K562 (cell line): ENCODE data around the gene SIGLEC1. TPM values are rescaled to one million over a fixed set of nuclear protein-coding genes. Genes with fewer than 3 reads are reported as not detected.

Experiments
- ATAC-seq: fragments of 200-7000 bp; cut with Tn5 transposase; 3 replicates; pipeline ENCODE4 v1.9.1; 2020; ENCODE audit warnings: moderate library complexity
- BruUV-seq: library from RNA; stranded (reverse); fragments of 400-500 nt; replicated peaks from 2 replicates; lab custom pipeline; 2021; lab: Mats Ljungman, UMichigan
- CTCF ChIA-PET: fragments of 300-600 bp; formaldehyde crosslinking; extraction: SDS; loops from one replicate; lab custom pipeline; 2021; ENCODE audit warnings: low intra/inter-chr PET ratio; lab: Yijun Ruan, JAX
- POLR2A ChIA-PET: fragments of 300-600, 350-650 bp; sonication (Branson Sonifier 250); formaldehyde crosslinking; extraction: SDS; loops from one replicate; lab custom pipeline; 2021; ENCODE audit warnings: antibody characterized with exemption, inconsistent platforms; lab: Yijun Ruan, JAX
- DNase-seq, 4 experiments: peaks; one replicate each; pipeline versions ENCODE4 v3.0.0 to v3.0.0-alpha.2; 2011 to 2018; ENCODE audit warnings: low spot score in 3 of 4, mixed read lengths in 3 of 4; ENCODE audit errors: extremely low read depth in 1 of 4
- FAIRE-seq: peaks from 2 replicates; lab custom pipeline; 2011; peaks lifted over from hg19 to GRCh38; lab: Jason Lieb, UNC
- H2AFZ ChIP-seq: 2 replicates; pipeline ENCODE4 v1.6.0; 2011; ENCODE audit warnings: low read depth, low read length, control low read depth, inconsistent platforms
- H3K27ac ChIP-seq: fragments of 200-600 bp; 3 replicates; pipeline ENCODE4 v1.8.0; 2011; ENCODE audit warnings: low read depth, mild to moderate bottlenecking, control low read depth, inconsistent platforms, low read length, moderate library complexity, mixed read lengths; ENCODE audit errors: extremely low read depth
- H3K27me3 ChIP-seq, 2 experiments: fragments of 300-600 bp in 1 of 2; 2 replicates in 1 of 2; 3 replicates in 1 of 2; pipeline versions ENCODE4 v1.6.0 to v1.8.0; 2011; ENCODE audit warnings: inconsistent platforms in 2 of 2, low read length in 2 of 2, mild to moderate bottlenecking in 1 of 2, mixed read lengths in 1 of 2, moderate library complexity in 1 of 2; ENCODE audit not compliant: control insufficient read depth in 2 of 2, insufficient read depth in 2 of 2
- H3K36me3 ChIP-seq: fragments of 300-600 bp; 3 replicates; pipeline ENCODE4 v1.8.0; 2011; ENCODE audit warnings: mild to moderate bottlenecking, low read length, inconsistent platforms; ENCODE audit not compliant: control insufficient read depth, insufficient read depth
- H3K4me1 ChIP-seq, 2 experiments: fragments of 200-600 bp in 1 of 2; replicated peaks in 1 of 2; 2 replicates in 1 of 2; 3 replicates in 1 of 2; pipeline versions ENCODE4 v1.5.1 to v1.8.0; 2011; ENCODE audit warnings: inconsistent platforms in 2 of 2, low read length in 2 of 2, mild to moderate bottlenecking in 1 of 2, mixed read lengths in 1 of 2, moderate library complexity in 1 of 2; ENCODE audit not compliant: control insufficient read depth in 2 of 2, insufficient read depth in 2 of 2
- H3K4me2 ChIP-seq: 2 replicates; pipeline ENCODE4 v1.6.1; 2011; ENCODE audit warnings: low read length, control low read depth, inconsistent platforms, mixed read lengths; ENCODE audit not compliant: insufficient read depth
- H3K4me3 ChIP-seq: fragments of 200-600 bp; sonication (generic), shearing (Covaris generic); 2 replicates; pipeline ENCODE4 v1.5.1; 2016; ENCODE audit warnings: control low read depth, inconsistent platforms
- H3K79me2 ChIP-seq: fragments of 200-600 bp; 3 replicates; pipeline ENCODE4 v1.8.0; 2011; ENCODE audit warnings: low read length, inconsistent platforms; ENCODE audit not compliant: control insufficient read depth, insufficient read depth
- H3K9ac ChIP-seq, 2 experiments: 2 replicates each; pipeline versions ENCODE4 v1.6.0 to v1.6.1; 2011; ENCODE audit warnings: low read depth in 2 of 2, low read length in 2 of 2, control low read depth in 1 of 2, inconsistent platforms in 1 of 2, mild to moderate bottlenecking in 1 of 2, mixed read lengths in 1 of 2; ENCODE audit not compliant: insufficient read depth in 1 of 2
- H3K9me1 ChIP-seq: one replicate; pipeline ENCODE4 v1.6.0; 2011; ENCODE audit warnings: inconsistent platforms, mild to moderate bottlenecking, low read length, moderate library complexity; ENCODE audit not compliant: control insufficient read depth, insufficient read depth
- H3K9me3 ChIP-seq: replicated peaks from 2 replicates; pipeline ENCODE4 v1.5.1; 2011; ENCODE audit warnings: low read depth, low read length, inconsistent platforms; ENCODE audit not compliant: control insufficient read depth, insufficient read depth
- H4K20me1 ChIP-seq: replicated peaks from 2 replicates; pipeline ENCODE4 v1.6.1; 2011; ENCODE audit warnings: low read length, inconsistent platforms, mixed read lengths; ENCODE audit not compliant: control insufficient read depth, insufficient read depth
- ADNP ChIP-seq: fragments of 200-800 bp; sonication (Bioruptor generic); IDR thresholded peaks from 2 replicates; pipeline ENCODE4 v1.6.1; 2016; ENCODE audit warnings: missing genetic modification characterization, missing compliant biosample characterization
- BHLHE40 ChIP-seq: IDR thresholded peaks from 2 replicates; pipeline ENCODE4 v1.6.1; 2011; ENCODE audit warnings: low read length, improper control_type of control experiment
- ERF ChIP-seq: fragments of 450-650 bp; formaldehyde crosslinking; IDR thresholded peaks from 2 replicates; pipeline ENCODE4 v1.4.0; 2020; ENCODE audit warnings: mild to moderate bottlenecking, mixed read lengths
- HEY1 ChIP-seq: fragments of 250-450 bp; sonication (Bioruptor Pico); IDR thresholded peaks from 2 replicates; pipeline ENCODE4 v1.5.0; 2020; ENCODE audit warnings: mild to moderate bottlenecking, moderate library complexity, borderline replicate concordance
- JUND ChIP-seq, 2 experiments: IDR thresholded peaks; 2 replicates in 1 of 2; 3 replicates in 1 of 2; pipeline ENCODE4 v1.6.1; 2011; ENCODE audit warnings: borderline replicate concordance in 2 of 2, low read depth in 2 of 2, low read length in 2 of 2, improper control_type of control experiment in 1 of 2, missing biosample characterization in 1 of 2, missing genetic modification characterization in 1 of 2, missing genetic modification reagents in 1 of 2
- MAZ ChIP-seq, 2 experiments: fragments of 450-650 bp in 1 of 2; sonication (generic) in 1 of 2; formaldehyde crosslinking; IDR thresholded peaks in 1 of 2; conservative IDR thresholded peaks in 1 of 2; 2 replicates each; pipeline versions ENCODE4 v1.4.0 to v1.5.0; 2020; ENCODE audit warnings: mild to moderate bottlenecking in 1 of 2, missing genetic modification reagents in 1 of 2
- NFRKB ChIP-seq: fragments of 450-650 bp; IDR thresholded peaks from 2 replicates; pipeline ENCODE4 v1.6.1; 2016; ENCODE audit warnings: low read depth
- NR3C1 ChIP-seq: sonication (generic); formaldehyde crosslinking; IDR thresholded peaks from 2 replicates; pipeline ENCODE4 v1.8.1; 2022; ENCODE audit warnings: missing genetic modification reagents
- POU5F1 ChIP-seq: fragments of 150-350 bp; IDR thresholded peaks from 2 replicates; pipeline ENCODE4 v1.6.1; 2014; ENCODE audit warnings: borderline replicate concordance, low read length, low read depth, mild to moderate bottlenecking; ENCODE audit not compliant: partially characterized antibody
- RERE ChIP-seq: sonication (generic); formaldehyde crosslinking; IDR thresholded peaks from 2 replicates; pipeline ENCODE4 v1.8.0; 2023; ENCODE audit warnings: missing genetic modification reagents, mild to moderate bottlenecking, borderline replicate concordance
- SREBF1 ChIP-seq: fragments of 150-350 bp; IDR thresholded peaks from 2 replicates; pipeline ENCODE4 v1.6.1; 2014; ENCODE audit warnings: antibody characterized with exemption, low read depth, low read length, borderline replicate concordance
- ZFP36 ChIP-seq: fragments of 150-350 bp; IDR thresholded peaks from 2 replicates; pipeline ENCODE4 v1.6.1; 2018; ENCODE audit warnings: low read length, low read depth; ENCODE audit not compliant: partially characterized antibody
- ZKSCAN3 ChIP-seq: fragments of 250-450 bp; sonication (Bioruptor Pico); IDR thresholded peaks from 2 replicates; pipeline ENCODE4 v1.4.0; 2020
- ZNF707 ChIP-seq: fragments of 250-450 bp; sonication (Bioruptor Pico); conservative IDR thresholded peaks from 2 replicates; pipeline ENCODE4 v1.8.0; 2022; ENCODE audit warnings: inconsistent platforms, mild to moderate bottlenecking, moderate library complexity
- WGBS: fragments of 100-300 bp; shearing (Covaris generic); methylation state at CpG from one replicate; pipeline ENCODE4 v1.1.6; 2016; ENCODE audit warnings: low coverage, mixed read lengths; ENCODE audit not compliant: insufficient coverage; ENCODE audit errors: missing lambda C conversion rate; 5-methylcytosine and 5-hydroxymethylcytosine counted together
- in situ Hi-C: fragments of 300-500 bp; cut with MboI; formaldehyde crosslinking; loops from 4 replicates; pipeline ENCODE4 v1.15.0; 2018; ENCODE audit warnings: inconsistent platforms, mixed read lengths
- intact Hi-C: fragments of 100-400 bp; cut with micrococcal nuclease; formaldehyde crosslinking; loops from 2 replicates; pipeline ENCODE4 v1.14.2; 2022
- polyA plus RNA-seq, 8 experiments: library from polyadenylated mRNA; depleted of rRNA in 4 of 8; stranded (reverse) in 5 of 8; unstranded in 3 of 8; fragments of >200 nt; fragmentation: Nextera tagmentation in 2 of 8; fragmentation: Illumina TruSeq in 1 of 8; extraction: Ambion mirVana in 2 of 8; extraction: Trizol in 1 of 8; gene quantifications; 2 replicates each; pipeline versions ENCODE4 v1.2.1 to v1.2.3, GENCODE V29; 2011 to 2014; ENCODE audit warnings: inconsistent platforms in 1 of 8, missing spikeins in 1 of 8
- total RNA-seq, 7 experiments: library from RNA; depleted of rRNA in 6 of 7; stranded (reverse); fragments of >200 nt in 6 of 7; fragmentation: Illumina TruSeq in 2 of 7; extraction: Trizol in 2 of 7; gene quantifications; 2 replicates each; pipeline versions ENCODE4 v1.2.1 to v1.2.3, GENCODE V29; 2011 to 2021; ENCODE audit warnings: low replicate concordance in 1 of 7
- TF ChIP-seq, protein P1 (sequence below): IDR thresholded peaks from 2 replicates; pipeline ENCODE4 v1.6.1; 2016; ENCODE audit warnings: missing genetic modification characterization, missing compliant biosample characterization

The SIGLEC1 gene
- total and polyA plus RNA-seq, 9 of the 15 experiments (the other 6 are each of a cell fraction or from before 2014, with no cell fraction given): 0.05 to 0.07 TPM; not detected in 7

GRCh38 chr20:3704087-3704486 lies 8.3 kb downstream of the SIGLEC1 start:
- in situ Hi-C loops: no loop called here
- no peak overlapping the region for H3K9ac ChIP-seq
- FAIRE-seq: no peak
- H3K79me2 ChIP-seq: no peaks in the 10 kb centered on the region
- POLR2A ChIA-PET: interaction anchor here (0.5 to 1.0 kb wide), 3 partner anchors 30 to 95 kb away, joined by 3 read pairs; no protein-coding TSS in a partner anchor
- DNase-seq: no peak
- H3K4me1 ChIP-seq: peaks cover 0 to 12% of the 10 kb centered on the region in 2 experiments; a peak in 2 of 5 replicates
- peaks cover 0 to 31% of the 10 kb centered on the region in 2 experiments; a peak in 3 of 5 replicates for H3K27me3 ChIP-seq
- H3K9me1 ChIP-seq: no peaks in the 10 kb centered on the region
- intact Hi-C loops: no loop called here
- 2% methylated on average over 5 of the region's 5 CpGs for WGBS
- no peaks in the 10 kb centered on the region for H3K36me3 ChIP-seq
- CTCF ChIA-PET: no interaction called here
- no peak overlapping the region for H3K27ac ChIP-seq
- BruUV-seq: no TSS peak
- ATAC-seq: no peak
- no peak overlapping the region for H3K4me3 ChIP-seq
- no peak overlapping the region for H2AFZ ChIP-seq
- H3K9me3 ChIP-seq: no peaks in the 10 kb centered on the region
- no peaks in the 10 kb centered on the region for H4K20me1 ChIP-seq
- H3K4me2 ChIP-seq: no peak overlapping the region
- TF ChIP-seq ADNP (tag) (no peak), SREBF1 (no peak), ERF (CRISPR knock-in tag) (no peak), NFRKB (no peak), ZNF707 (CRISPR knock-in tag) (no peak), BHLHE40 (no peak), POU5F1 (no peak), NR3C1 (CRISPR knock-in tag) (no peak), ZFP36 (no peak), MAZ (CRISPR knock-in tag; conservative IDR thresholded peaks at IDR 0.05 in 1 of 2, IDR thresholded peaks at IDR 0.05 in 1 of 2) (no peak), ZKSCAN3 (CRISPR knock-in tag) (no peak), JUND (IDR thresholded peaks at IDR 0.05; ENCODE audit: borderline replicate concordance, low read depth, low read length) (no peak), JUND (tag; IDR thresholded peaks at IDR 0.05; ENCODE audit: borderline replicate concordance, low read depth, low read length) (no peak), HEY1 (no peak), RERE (CRISPR knock-in tag) (no peak)
- TF ChIP-seq, protein P1, sequence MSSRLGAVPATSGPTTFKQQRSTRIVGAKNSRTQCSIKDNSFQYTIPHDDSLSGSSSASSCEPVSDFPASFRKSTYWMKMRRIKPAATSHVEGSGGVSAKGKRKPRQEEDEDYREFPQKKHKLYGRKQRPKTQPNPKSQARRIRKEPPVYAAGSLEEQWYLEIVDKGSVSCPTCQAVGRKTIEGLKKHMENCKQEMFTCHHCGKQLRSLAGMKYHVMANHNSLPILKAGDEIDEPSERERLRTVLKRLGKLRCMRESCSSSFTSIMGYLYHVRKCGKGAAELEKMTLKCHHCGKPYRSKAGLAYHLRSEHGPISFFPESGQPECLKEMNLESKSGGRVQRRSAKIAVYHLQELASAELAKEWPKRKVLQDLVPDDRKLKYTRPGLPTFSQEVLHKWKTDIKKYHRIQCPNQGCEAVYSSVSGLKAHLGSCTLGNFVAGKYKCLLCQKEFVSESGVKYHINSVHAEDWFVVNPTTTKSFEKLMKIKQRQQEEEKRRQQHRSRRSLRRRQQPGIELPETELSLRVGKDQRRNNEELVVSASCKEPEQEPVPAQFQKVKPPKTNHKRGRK: no peak
